Tibial nerve (tissue), 4 donors: ENCODE results near the gene PTH. TPM values are rescaled to one million over a fixed set of nuclear protein-coding genes. Genes with fewer than 3 reads are reported as not detected.

Experiments used
- DNase-seq, 2 donors: peaks; one replicate each; pipeline ENCODE4 v3.0.0-alpha.2; 2019; ENCODE audit warnings: low spot score in 2 of 2
- H3K27ac ChIP-seq, 4 donors: fragments of 200-600 bp; sonication (generic) in 3 of 4; one replicate each; pipeline ENCODE4 v1.5.1; 2017 to 2019; ENCODE audit warnings: mild to moderate bottlenecking in 1 of 4
- H3K27me3 ChIP-seq, 2 donors: fragments of 200-600 bp; sonication (generic) in 1 of 2; one replicate each; pipeline versions ENCODE4 v1.5.1 to v1.6.0; 2017 to 2019
- H3K36me3 ChIP-seq, 3 donors: fragments of 200-600 bp; sonication (generic); one replicate each; pipeline ENCODE4 v1.5.1; 2018 to 2019
- H3K4me1 ChIP-seq, 4 donors: fragments of 200-600 bp; sonication (generic) in 3 of 4; one replicate each; pipeline ENCODE4 v1.5.1; 2017 to 2019
- H3K4me3 ChIP-seq, 4 donors: fragments of 200-600 bp; sonication (generic) in 3 of 4; one replicate each; pipeline ENCODE4 v1.5.1; 2017 to 2019; ENCODE audit warnings: mild to moderate bottlenecking in 1 of 4, moderate library complexity in 1 of 4
- H3K9me3 ChIP-seq, 4 donors: fragments of 200-600 bp; sonication (generic) in 3 of 4; one replicate each; pipeline ENCODE4 v1.5.1; 2017 to 2019
- CTCF ChIP-seq, 5 experiments: fragments of 200-600 bp in 3 of 5; fragments of 450-650 bp in 2 of 5; sonication (generic) in 3 of 5; IDR thresholded peaks; one replicate each; pipeline ENCODE4 v1.5.1; 2016 to 2019; ENCODE audit warnings: antibody characterized with exemption in 5 of 5, mild to moderate bottlenecking in 3 of 5, moderate library complexity in 2 of 5
- EP300 ChIP-seq, 2 donors: sonication (generic); formaldehyde crosslinking; IDR thresholded peaks; one replicate each; pipeline ENCODE4 v1.6.1; 2017; ENCODE audit warnings: antibody characterized with exemption in 2 of 2, mild to moderate bottlenecking in 1 of 2
- POLR2A ChIP-seq, 2 donors: fragments of 450-650 bp; IDR thresholded peaks; one replicate each; pipeline ENCODE4 v1.6.1; 2017; ENCODE audit warnings: antibody characterized with exemption in 2 of 2, mild to moderate bottlenecking in 2 of 2, moderate library complexity in 2 of 2
- WGBS, 2 donors: methylation state at CpG; one replicate each; pipeline ENCODE4 v1.1.5; 2018; 5-methylcytosine and 5-hydroxymethylcytosine counted together
- total RNA-seq, 4 donors: library from RNA; depleted of rRNA; stranded (reverse); fragments of >200 nt; gene quantifications; one replicate each; pipeline ENCODE4 v1.1.0, GENCODE V29; 2016

Gene PTH
- not detected for total RNA-seq

GRCh38 chr11:13495929-13496328 is at the start of gene PTH:
Gene PTH (minus strand): TSS chr11:13495997. CDS start chr11:13492855, 3,142 bp downstream.
- Histone ChIP-seq H3K9me3 (no peaks in the 10 kb centered on the region), H3K4me1 (no peaks in the 10 kb centered on the region), H3K4me3 (no peak within 1 kb of the TSS), H3K27me3 (no peaks in the 10 kb centered on the region), H3K27ac (no peak within 1 kb of the TSS), H3K36me3 (no peaks in the 10 kb centered on the region)
- DNase-seq = no peak
- 86 to 88% methylated on average over 3 of the region's 3 CpGs for WGBS, 2 donors
- no peak for TF ChIP-seq POLR2A (IDR thresholded peaks at IDR 0.05)

- DNase-seq = no peak
- no peak overlapping the region for H3K27ac ChIP-seq
- peaks cover 0 to 21% (median 0%) of the 10 kb centered on the region in 4 donors for H3K9me3 ChIP-seq
- no peaks in the 10 kb centered on the region for H3K27me3 ChIP-seq
- no peaks in the 10 kb centered on the region for H3K36me3 ChIP-seq
- H3K4me3 ChIP-seq = no peak overlapping the region
- H3K4me1 ChIP-seq = no peaks in the 10 kb centered on the region
- TF ChIP-seq CTCF (IDR thresholded peaks at IDR 0.05) = no peak
- 67 to 80% methylated on average over 1 of the region's 1 CpG for WGBS, 2 donors
Measured at GRCh38 chr11:13538044-13538443, 42.2 kb upstream of the PTH start.

- Histone ChIP-seq H3K4me1 (no peaks in the 10 kb centered on the region), H3K27ac (no peak overlapping the region), H3K4me3 (no peak overlapping the region), H3K36me3 (no peaks in the 10 kb centered on the region), H3K27me3 (no peaks in the 10 kb centered on the region), H3K9me3 (peaks cover 0 to 25% (median 0%) of the 10 kb centered on the region in 4 donors)
- no peak for DNase-seq
- TF ChIP-seq EP300 (IDR thresholded peaks at IDR 0.05) (no peak), CTCF (IDR thresholded peaks at IDR 0.05) (no peak), POLR2A (IDR thresholded peaks at IDR 0.05) (no peak)
- 40 to 47% methylated on average over 2 of the region's 2 CpGs for WGBS, 2 donors
Measured at GRCh38 chr11:13535819-13536218, 40.0 kb upstream of the PTH start.

GRCh38 chr11:13534358-13534757 is 38.6 kb upstream of the PTH start:
- 74 to 87% methylated on average over 7 of the region's 7 CpGs for WGBS, 2 donors
- peaks cover 0 to 25% (median 0%) of the 10 kb centered on the region in 4 donors for H3K9me3 ChIP-seq
- DNase-seq = no peak
- no peak overlapping the region for H3K27ac ChIP-seq
- H3K4me3 ChIP-seq = no peak overlapping the region
- H3K36me3 ChIP-seq = no peaks in the 10 kb centered on the region
- H3K4me1 ChIP-seq = no peaks in the 10 kb centered on the region
- no peak for TF ChIP-seq CTCF (IDR thresholded peaks at IDR 0.05)
- TF ChIP-seq POLR2A (IDR thresholded peaks at IDR 0.05) = no peak
- no peak for TF ChIP-seq EP300 (IDR thresholded peaks at IDR 0.05)
- no peaks in the 10 kb centered on the region for H3K27me3 ChIP-seq

- DNase-seq = no peak
- TF ChIP-seq EP300 (IDR thresholded peaks at IDR 0.05) = no peak
- TF ChIP-seq POLR2A (IDR thresholded peaks at IDR 0.05) = no peak
- TF ChIP-seq CTCF (IDR thresholded peaks at IDR 0.05) = no peak
- WGBS, 2 donors = 73 to 84% methylated on average over 2 of the region's 2 CpGs
Measured at GRCh38 chr11:13525257-13525656, 29.5 kb upstream of the PTH start.

GRCh38 chr11:13503393-13503792 is 7.6 kb upstream of the PTH start:
- 42 to 82% methylated on average over 1 of the region's 1 CpG for WGBS, 2 donors

More at GRCh38 chr11:13525257-13525656, 29.5 kb upstream of the PTH start:
- H3K4me1 ChIP-seq = no peaks in the 10 kb centered on the region
- H3K4me3 ChIP-seq = no peak overlapping the region
- H3K27me3 ChIP-seq = no peaks in the 10 kb centered on the region
- no peak overlapping the region for H3K27ac ChIP-seq
- H3K9me3 ChIP-seq = no peaks in the 10 kb centered on the region
- H3K36me3 ChIP-seq = no peaks in the 10 kb centered on the region

More at GRCh38 chr11:13503393-13503792, 7.6 kb upstream of the PTH start:
- H3K4me1 ChIP-seq = no peaks in the 10 kb centered on the region
- no peaks in the 10 kb centered on the region for H3K36me3 ChIP-seq
- DNase-seq = no peak
- H3K27me3 ChIP-seq = no peaks in the 10 kb centered on the region
- no peak overlapping the region for H3K27ac ChIP-seq
- no peaks in the 10 kb centered on the region for H3K9me3 ChIP-seq
- no peak overlapping the region for H3K4me3 ChIP-seq
- TF ChIP-seq EP300 (IDR thresholded peaks at IDR 0.05) = no peak
- no peak for TF ChIP-seq CTCF (IDR thresholded peaks at IDR 0.05)
- no peak for TF ChIP-seq POLR2A (IDR thresholded peaks at IDR 0.05)
